GM12873 (cell line): ENCODE results near the gene PIK3C3.

Experiments
- TF ChIP-seq, protein P1 (sequence below): IDR thresholded peaks from 2 replicates; pipeline ENCODE4 v1.5.1; 2012; ENCODE audit warnings: low read depth, mild to moderate bottlenecking, moderate library complexity, low read length, control low read depth; ENCODE audit not compliant: insufficient read depth; ENCODE audit errors: missing control alignments

Gene PIK3C3

DNA sequence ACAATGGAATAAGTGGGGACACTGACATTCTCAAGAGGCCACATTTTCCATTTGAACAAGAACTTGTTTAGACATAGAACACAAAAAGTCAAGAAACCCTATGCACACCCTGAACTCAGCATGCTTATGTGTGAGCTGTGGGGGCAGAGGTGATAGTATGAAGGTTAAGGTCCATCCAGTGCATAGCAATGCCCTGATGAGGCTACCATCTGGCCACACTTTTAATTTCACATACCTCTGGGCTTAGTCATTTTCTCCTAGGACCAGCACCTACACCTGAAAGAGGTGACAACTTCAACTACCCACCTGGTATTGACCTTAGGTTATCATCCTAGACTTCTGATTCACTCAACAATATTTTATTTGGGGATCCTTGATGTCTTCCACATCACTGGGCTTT, 139.8 kb downstream of the PIK3C3 start:
- TF ChIP-seq, protein P1, sequence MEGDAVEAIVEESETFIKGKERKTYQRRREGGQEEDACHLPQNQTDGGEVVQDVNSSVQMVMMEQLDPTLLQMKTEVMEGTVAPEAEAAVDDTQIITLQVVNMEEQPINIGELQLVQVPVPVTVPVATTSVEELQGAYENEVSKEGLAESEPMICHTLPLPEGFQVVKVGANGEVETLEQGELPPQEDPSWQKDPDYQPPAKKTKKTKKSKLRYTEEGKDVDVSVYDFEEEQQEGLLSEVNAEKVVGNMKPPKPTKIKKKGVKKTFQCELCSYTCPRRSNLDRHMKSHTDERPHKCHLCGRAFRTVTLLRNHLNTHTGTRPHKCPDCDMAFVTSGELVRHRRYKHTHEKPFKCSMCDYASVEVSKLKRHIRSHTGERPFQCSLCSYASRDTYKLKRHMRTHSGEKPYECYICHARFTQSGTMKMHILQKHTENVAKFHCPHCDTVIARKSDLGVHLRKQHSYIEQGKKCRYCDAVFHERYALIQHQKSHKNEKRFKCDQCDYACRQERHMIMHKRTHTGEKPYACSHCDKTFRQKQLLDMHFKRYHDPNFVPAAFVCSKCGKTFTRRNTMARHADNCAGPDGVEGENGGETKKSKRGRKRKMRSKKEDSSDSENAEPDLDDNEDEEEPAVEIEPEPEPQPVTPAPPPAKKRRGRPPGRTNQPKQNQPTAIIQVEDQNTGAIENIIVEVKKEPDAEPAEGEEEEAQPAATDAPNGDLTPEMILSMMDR: no peak

DNA sequence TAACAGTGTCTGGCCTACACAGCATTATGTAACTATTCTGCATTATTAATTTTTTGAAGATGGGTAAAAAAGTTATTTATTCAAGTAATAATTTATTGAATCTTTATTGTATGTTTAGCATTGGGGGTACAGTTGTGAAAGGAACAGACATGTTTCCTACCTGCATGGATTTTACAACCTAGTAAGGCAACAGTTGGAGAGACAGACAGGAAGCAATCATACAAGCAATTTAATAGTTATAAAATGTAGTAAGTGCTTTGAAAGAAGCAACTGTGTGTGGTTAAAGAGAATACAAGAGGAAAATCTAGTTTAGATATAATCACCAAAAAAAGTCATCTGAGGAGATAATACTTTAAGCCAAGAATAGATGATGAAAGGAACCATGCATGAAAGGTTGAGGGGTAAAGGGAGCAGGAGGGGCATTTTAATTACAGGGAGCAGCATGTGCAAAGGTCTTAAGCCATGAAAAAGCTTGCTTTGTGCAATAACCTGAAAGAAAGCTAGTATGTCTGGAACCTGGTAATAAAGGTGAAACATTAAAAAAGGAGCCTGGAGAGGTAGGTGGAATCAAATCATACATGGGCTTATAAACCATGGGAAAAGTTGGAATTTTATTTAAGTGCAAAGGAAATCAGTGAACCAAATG, 140.8 kb downstream of the PIK3C3 start:
- TF ChIP-seq, protein P1: no peak

DNA sequence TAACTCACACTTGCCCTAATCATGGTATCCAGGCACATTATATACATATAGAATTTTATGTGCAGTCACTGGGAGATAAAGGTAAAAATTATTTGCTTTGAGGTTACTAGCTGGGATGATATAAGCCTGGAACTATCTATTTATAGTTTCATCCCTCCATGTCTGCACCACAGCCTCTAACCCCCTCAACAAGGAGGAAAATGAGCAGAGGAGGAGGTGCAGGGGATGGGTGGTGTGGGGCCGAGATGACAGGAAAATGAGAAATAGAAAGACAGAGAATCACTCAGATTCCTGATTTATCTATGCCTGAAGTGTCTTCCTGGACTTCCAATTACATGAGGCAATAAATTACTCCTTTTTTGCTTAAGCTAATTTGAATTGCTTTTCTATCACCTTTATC, 145.2 kb downstream of the PIK3C3 start:
- TF ChIP-seq, protein P1: no peak

DNA sequence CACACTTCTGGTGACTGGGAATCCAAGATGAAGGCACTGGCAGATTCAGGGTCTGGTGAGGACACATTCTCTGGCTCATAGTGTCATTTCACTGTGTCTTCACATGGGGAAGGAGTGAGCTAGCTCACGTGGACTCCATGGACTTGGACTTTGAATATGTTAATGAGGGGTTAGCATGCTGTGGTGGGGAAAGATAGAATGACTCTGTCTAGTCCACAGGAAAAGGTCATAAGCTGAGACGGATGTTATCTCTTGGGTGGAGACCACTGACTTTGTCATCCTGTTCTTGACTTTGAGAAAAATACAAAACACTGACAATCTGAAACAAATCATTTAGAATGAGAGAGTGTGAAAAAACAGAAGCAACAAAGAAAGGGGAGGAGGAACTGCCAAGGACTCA, 145.9 kb downstream of the PIK3C3 start:
- TF ChIP-seq, protein P1: no peak

DNA sequence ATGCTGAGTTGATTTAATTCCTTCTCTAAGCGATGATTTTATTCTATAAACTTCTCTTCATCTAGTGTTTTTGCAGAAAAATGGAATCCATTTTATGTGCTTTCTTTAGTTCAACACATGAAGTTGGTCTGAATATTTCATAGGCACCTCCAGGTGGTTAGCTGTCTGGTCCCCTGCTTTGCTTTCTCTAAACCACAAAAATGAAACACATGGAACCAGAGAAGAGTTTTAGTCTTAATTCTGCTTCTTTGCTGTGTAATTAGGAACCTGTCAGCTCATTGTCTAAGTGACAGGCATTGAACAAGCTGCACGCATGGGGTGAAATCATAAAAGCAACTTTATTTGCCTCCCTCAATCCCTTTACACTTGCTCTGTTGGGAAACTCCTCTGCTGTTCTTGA, 150.4 kb downstream of the PIK3C3 start:
- TF ChIP-seq, protein P1: no peak

DNA sequence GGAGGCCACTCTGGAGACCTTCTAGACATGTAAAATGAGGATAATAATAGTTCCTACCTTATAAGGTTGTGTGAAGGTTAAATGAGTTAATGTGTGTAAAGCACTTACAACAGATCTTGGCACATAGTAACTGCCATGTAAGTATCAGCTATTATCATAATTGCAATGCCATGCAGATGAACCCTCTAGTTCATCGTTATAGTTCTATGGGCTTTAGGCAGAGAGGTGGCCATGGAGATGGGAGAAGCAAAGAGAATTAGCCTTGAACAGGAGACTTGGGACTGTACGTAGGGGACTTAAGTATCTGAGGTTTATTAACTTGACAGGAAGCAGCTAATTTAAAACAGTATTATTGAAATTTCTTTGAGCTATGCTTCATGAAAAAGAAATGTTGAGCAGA, 151.8 kb downstream of the PIK3C3 start:
- TF ChIP-seq, protein P1: no peak

DNA sequence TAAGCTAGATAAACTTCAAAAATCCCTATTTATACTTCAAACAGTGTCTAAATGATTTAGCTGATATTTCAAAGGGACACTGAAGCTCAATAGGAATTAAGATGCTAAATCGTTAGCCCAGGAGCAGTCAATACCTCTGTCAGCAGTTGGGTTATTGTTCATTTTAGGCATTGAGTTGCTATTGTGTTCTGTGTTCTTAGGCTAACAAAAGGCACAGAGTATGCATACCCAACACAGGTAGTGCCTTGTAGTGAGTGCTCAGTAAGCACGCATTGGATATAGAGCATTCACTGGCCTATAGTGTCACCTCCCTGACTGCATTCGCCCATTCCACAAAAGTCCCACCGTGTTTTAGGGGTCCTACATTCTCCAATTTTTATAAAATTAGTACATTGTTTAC, 152.3 kb downstream of the PIK3C3 start:
- TF ChIP-seq, protein P1: no peak
